ENCODE measurements around the gene ZNF84. TPM values are rescaled to one million over a fixed set of nuclear protein-coding genes. Genes with fewer than 3 reads are reported as not detected.

ZNF84 gene
- total and polyA plus RNA-seq, 10 of the 15 experiments (the other 5 are each of a cell fraction or from before 2014, with no cell fraction given), result 10.4 to 35.3 (median 16.6) TPM

GRCh38 chr12:133046698-133047097, 9.4 kb downstream of the ZNF84 start (continued):
- TF ChIP-seq BHLHE40 (IDR thresholded peaks at IDR 0.05; ENCODE audit: borderline replicate concordance in 1 of 2, low read depth in 2 of 2, low read length in 1 of 2) (no peak), SMC3 (IDR thresholded peaks at IDR 0.05; ENCODE audit: borderline replicate concordance, low read length) (no peak), ZNF622 (IDR thresholded peaks at IDR 0.05) (no peak), SPI1 (IDR thresholded peaks at IDR 0.05; ENCODE audit: borderline replicate concordance, insufficient read depth, low read depth, low read length) (no peak), HDAC6 (IDR thresholded peaks at IDR 0.05; ENCODE audit: unreplicated experiment) (no peak), PAX8 (IDR thresholded peaks at IDR 0.05) (no peak), CREM (IDR thresholded peaks at IDR 0.05; ENCODE audit: low read depth) (no peak), SMARCA5 (IDR thresholded peaks at IDR 0.05) (no peak), HSF1 (IDR thresholded peaks at IDR 0.05; ENCODE audit: low read depth, low read length) (no peak)

- no peaks in the 10 kb centered on the region for H4K20me1 ChIP-seq (ENCODE audit: control insufficient read depth, insufficient read depth)
- H3K27ac ChIP-seq (ENCODE audit: control insufficient read depth, insufficient read depth), result no peak overlapping the region
- H3K4me1 ChIP-seq (ENCODE audit: control insufficient read depth, insufficient read depth, low read length), result no peaks in the 10 kb centered on the region
- no peak for TF ChIP-seq LARP7 (IDR thresholded peaks at IDR 0.05)
- no peak for TF ChIP-seq E2F8 (IDR thresholded peaks at IDR 0.05; ENCODE audit: low read depth, partially characterized antibody)
- no peak for TF ChIP-seq BCL11A (IDR thresholded peaks at IDR 0.05; ENCODE audit: low read depth, low read length)
- TF ChIP-seq SUPT20H (IDR thresholded peaks at IDR 0.05; ENCODE audit: borderline replicate concordance, control insufficient read depth, low read depth, low read length), result no peak
- no peak for TF ChIP-seq ATF7 (IDR thresholded peaks at IDR 0.05; ENCODE audit: low read depth)
- TF ChIP-seq HSF1 (IDR thresholded peaks at IDR 0.05; ENCODE audit: low read depth, low read length), result no peak
- TF ChIP-seq EZH2 (IDR thresholded peaks at IDR 0.05; ENCODE audit: borderline replicate concordance, control insufficient read depth, low read depth, low read length), result no peak
- no peak for TF ChIP-seq TBL1XR1 (IDR thresholded peaks at IDR 0.05; ENCODE audit: low read depth, low read length)
- TF ChIP-seq SRF (IDR thresholded peaks at IDR 0.05; ENCODE audit: low read depth in 2 of 2, low read length in 2 of 2), result no peak
- no peak for TF ChIP-seq SMC3 (IDR thresholded peaks at IDR 0.05; ENCODE audit: borderline replicate concordance, low read length)
- ATAC-seq, result no peak
- no peak overlapping the region for H2AFZ ChIP-seq (ENCODE audit: control insufficient read depth, low read depth, low read length)
- no peaks in the 10 kb centered on the region for H3K27me3 ChIP-seq (replicated peaks in 1 of 2; ENCODE audit: control insufficient read depth in 2 of 2, insufficient read depth in 2 of 2, low read length in 1 of 2)
- in situ Hi-C loops (cut with MboI), result no loop called here
- H3K79me2 ChIP-seq (ENCODE audit: control insufficient read depth, insufficient read depth, low read length), result no peaks in the 10 kb centered on the region
- no peak overlapping the region for H3K4me3 ChIP-seq
- no peak overlapping the region for H3K4me2 ChIP-seq (ENCODE audit: control insufficient read depth, insufficient read depth)
- TSS peak; percentile 10 for BruUV-seq (replicated peaks)
- ChIA-PET POLR2A (no interaction called here), SMC1A (ENCODE audit: uncharacterized antibody, unreplicated experiment) (interaction anchor here (1.5 kb wide), 1 partner anchor 19 kb away, joined by 6 read pairs; no protein-coding TSS in a partner anchor), RAD21 (ENCODE audit: unreplicated experiment) (no interaction called here), CTCF (no interaction called here)
- DNase-seq (ENCODE audit: low read depth, low spot score), result no peak
- WGBS (ENCODE audit: insufficient coverage, insufficient replicate concordance, low lambda C conversion rate, missing lambda C conversion rate), result 89% methylated on average over 5 of the region's 5 CpGs
- FAIRE-seq, result no peak
- intact Hi-C loops (cut with micrococcal nuclease; ENCODE audit: unreplicated experiment), result no loop called here
- H3K9ac ChIP-seq (ENCODE audit: control insufficient read depth, insufficient read depth, low read length), result no peak overlapping the region
- peaks cover 70% of the 10 kb centered on the region for H3K9me3 ChIP-seq (replicated peaks; ENCODE audit: control insufficient read depth, insufficient read depth, low read length)
- H3K36me3 ChIP-seq (ENCODE audit: control insufficient read depth in 2 of 2, insufficient read depth in 2 of 2, low read length in 1 of 2), result peaks cover 0 to 11% of the 10 kb centered on the region in 2 experiments; a peak in 2 of 4 replicates
Observed at GRCh38 chr12:133057446-133057845, 20.1 kb downstream of the ZNF84 start.
